BLaER1 (cell line): ENCODE data around the gene NDUFC2.
A peak's percentile ranks its signal among the peaks of the same experiment; 100 is the strongest.
"Not testable (repeated sequence)": the region's sequence is repeated elsewhere in the genome, so short reads cannot be mapped to it uniquely, and the experiment has no call there.

Experiments used
- H3K27ac ChIP-seq: shearing (Covaris generic); formaldehyde crosslinking; 2 replicates; pipeline ENCODE4 v1.8.1; 2022
- H3K27me3 ChIP-seq: shearing (Covaris generic); formaldehyde crosslinking; 2 replicates; pipeline ENCODE4 v1.8.1; 2022
- H3K36me3 ChIP-seq: shearing (Covaris generic); formaldehyde crosslinking; 2 replicates; pipeline ENCODE4 v1.8.1; 2022
- H3K4me1 ChIP-seq: shearing (Covaris generic); formaldehyde crosslinking; 2 replicates; pipeline ENCODE4 v1.8.1; 2022
- H3K4me2 ChIP-seq: shearing (Covaris generic); formaldehyde crosslinking; 2 replicates; pipeline ENCODE4 v1.8.1; 2022
- H3K4me3 ChIP-seq: shearing (Covaris generic); formaldehyde crosslinking; 2 replicates; pipeline ENCODE4 v1.8.1; 2022
- H3K9ac ChIP-seq: shearing (Covaris generic); formaldehyde crosslinking; 2 replicates; pipeline ENCODE4 v1.8.1; 2022
- H3K9me3 ChIP-seq: shearing (Covaris generic); formaldehyde crosslinking; 2 replicates; pipeline ENCODE4 v1.8.1; 2022
- H4K20me1 ChIP-seq: shearing (Covaris generic); formaldehyde crosslinking; 2 replicates; pipeline ENCODE4 v1.8.1; 2022
- Cebpa-rat ChIP-seq: shearing (Covaris generic); IDR thresholded peaks from 2 replicates; pipeline ENCODE4 v1.8.1; 2022

Gene NDUFC2

DNA sequence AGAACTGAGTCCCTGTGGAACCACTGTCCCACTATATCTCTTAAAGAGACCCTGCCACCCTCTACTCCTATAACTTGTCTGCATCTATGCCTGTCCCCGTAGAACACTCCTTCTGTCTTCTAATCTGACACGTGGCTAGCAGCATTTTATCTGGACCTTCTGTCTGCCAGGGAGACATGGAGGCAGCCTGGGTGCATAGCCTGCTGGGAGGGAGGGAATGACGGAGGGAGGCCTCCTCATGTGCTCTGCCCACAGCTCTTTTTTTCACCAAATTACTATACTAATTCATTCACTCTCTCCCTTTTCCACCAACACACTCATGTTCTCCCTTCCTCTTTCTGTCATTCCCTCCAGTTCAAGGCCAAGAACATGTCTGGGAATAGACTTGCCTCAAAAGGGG lies 23.6 kb downstream of the NDUFC2 start:
- no peak overlapping the region for H3K4me2 ChIP-seq
- H3K27me3 ChIP-seq: no peaks in the 10 kb centered on the region
- no peak for TF ChIP-seq Cebpa-rat
- no peaks in the 10 kb centered on the region for H3K9me3 ChIP-seq
- H4K20me1 ChIP-seq: no peaks in the 10 kb centered on the region
- H3K27ac ChIP-seq: no peak overlapping the region
- H3K4me3 ChIP-seq: no peak overlapping the region
- no peaks in the 10 kb centered on the region for H3K4me1 ChIP-seq
- H3K9ac ChIP-seq: no peak overlapping the region
- H3K36me3 ChIP-seq: no peaks in the 10 kb centered on the region

DNA sequence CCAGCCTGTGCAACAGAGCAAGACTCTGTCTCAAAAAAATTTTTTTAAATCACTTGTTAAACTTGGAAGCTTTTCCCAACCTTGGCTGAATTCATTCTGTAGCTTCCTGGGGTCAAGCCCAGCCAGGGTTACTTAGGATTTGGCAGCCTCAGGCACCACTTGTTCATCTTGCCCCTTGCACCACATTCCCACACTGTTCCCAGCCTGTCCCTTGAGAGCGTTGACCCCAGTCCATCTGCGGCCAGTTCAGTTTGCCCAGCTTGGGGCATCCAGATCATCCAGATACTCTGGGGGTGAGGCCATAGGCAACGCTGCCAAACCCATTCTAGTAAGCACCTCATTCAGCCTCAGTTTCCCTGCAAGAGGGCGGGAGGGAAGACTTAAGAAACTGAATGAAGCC lies 24.7 kb downstream of the NDUFC2 start:
- no peak for TF ChIP-seq Cebpa-rat
- Histone ChIP-seq H3K4me2 (no peak overlapping the region), H3K9me3 (no peaks in the 10 kb centered on the region), H3K27ac (no peak overlapping the region), H4K20me1 (no peaks in the 10 kb centered on the region), H3K4me3 (no peak overlapping the region), H3K4me1 (no peaks in the 10 kb centered on the region), H3K36me3 (no peaks in the 10 kb centered on the region), H3K27me3 (no peaks in the 10 kb centered on the region), H3K9ac (no peak overlapping the region)

DNA sequence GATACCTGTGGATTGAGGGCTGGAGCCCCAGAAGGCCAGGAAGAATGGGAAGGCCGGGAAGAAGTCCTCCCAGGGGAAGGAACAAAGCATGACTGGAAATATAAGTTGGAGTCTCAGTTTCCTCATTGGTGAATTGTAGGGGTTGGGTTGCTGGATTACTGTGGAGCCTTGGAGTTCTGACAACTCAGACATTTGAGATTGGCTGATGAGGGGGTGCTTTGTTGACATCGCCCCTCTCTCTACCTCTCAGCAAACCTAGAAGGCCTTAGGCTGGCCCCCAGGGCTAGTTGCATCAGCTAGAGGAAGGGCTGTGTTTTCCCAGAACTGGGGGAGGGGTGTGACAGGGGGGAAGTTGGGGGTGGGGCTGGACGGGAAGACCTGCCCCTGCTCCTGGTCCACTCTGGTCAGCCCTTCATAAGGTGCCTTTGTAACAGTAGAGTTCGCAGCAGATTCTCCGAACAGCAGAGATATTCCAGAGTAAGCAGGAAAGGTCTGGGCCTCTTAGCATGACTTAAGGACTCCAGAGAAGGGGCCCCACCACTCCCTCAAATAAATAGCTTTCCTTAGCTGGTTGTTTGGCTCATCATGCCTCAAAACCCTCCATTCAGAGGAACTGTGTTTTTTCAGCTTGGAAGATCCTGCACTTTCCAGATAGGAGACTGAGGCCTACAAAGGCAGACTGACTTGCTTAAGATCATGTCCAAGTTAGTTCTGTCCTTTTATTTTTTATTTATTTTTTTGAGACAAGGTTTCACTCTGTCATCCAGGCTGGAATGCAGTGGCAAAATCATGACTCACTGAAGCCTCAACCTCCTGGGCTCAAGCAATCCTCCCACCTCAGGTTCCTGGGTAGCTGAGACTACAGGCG lies 28.5 kb downstream of the NDUFC2 start:
- Histone ChIP-seq H3K4me2 (no peak overlapping the region), H3K4me1 (peaks cover 3% of the 10 kb centered on the region), H3K9ac (no peak overlapping the region), H3K27ac (no peak overlapping the region), H3K9me3 (no peaks in the 10 kb centered on the region), H4K20me1 (no peaks in the 10 kb centered on the region), H3K36me3 (no peaks in the 10 kb centered on the region), H3K4me3 (no peak overlapping the region), H3K27me3 (no peaks in the 10 kb centered on the region)
- no peak for TF ChIP-seq Cebpa-rat

DNA sequence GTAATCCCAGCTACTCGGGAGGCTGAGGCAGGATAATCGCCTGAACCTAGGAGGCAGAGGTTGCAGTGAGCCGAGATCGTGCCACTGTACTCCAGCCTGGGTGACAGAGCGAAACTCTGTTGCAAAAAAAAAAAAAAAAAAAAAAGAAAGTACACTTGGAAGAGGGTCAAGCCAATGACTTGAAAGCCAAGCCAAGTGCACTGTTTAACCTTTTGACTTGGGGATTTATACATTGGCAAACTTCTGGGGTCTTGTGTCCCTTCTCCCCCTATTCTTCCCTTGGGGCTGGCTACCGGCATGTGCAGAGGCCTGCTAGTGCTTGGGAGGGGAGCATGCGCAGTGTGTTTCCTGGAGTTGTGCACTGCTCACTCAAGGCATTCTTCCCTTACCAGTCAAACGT lies 30.3 kb downstream of the NDUFC2 start:
- TF ChIP-seq Cebpa-rat: no peak
- H3K9me3 ChIP-seq: 0 out of 2 replicates have a peak, but pooled peaks cover 4% of the 10 kb centered on the region
- H3K4me3 ChIP-seq: no peak overlapping the region
- H3K27ac ChIP-seq: no peak overlapping the region
- H3K36me3 ChIP-seq: no peaks in the 10 kb centered on the region
- H4K20me1 ChIP-seq: no peaks in the 10 kb centered on the region
- H3K4me2 ChIP-seq: no peak overlapping the region
- peaks cover 9% of the 10 kb centered on the region for H3K4me1 ChIP-seq
- no peak overlapping the region for H3K9ac ChIP-seq
- H3K27me3 ChIP-seq: no peaks in the 10 kb centered on the region

DNA sequence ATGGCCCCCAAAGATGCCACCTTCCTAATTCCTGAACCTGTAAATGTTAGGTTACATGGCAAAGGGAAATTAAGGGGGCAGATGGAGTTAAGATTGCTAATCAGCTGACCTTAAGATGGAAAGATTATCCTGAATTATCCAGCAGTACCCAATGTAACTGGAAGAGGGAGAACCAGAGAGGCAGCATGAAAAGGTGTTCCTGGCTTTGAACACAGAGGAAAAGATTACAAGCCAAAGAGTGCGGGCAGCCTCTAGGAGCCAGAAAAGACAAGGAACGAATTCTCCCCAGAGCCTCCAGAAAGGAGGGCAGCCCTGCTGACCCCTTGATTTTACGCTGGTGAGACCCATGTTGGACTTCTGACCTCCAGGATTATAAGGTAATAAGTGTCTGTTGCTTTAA lies 31.1 kb downstream of the NDUFC2 start:
- no peaks in the 10 kb centered on the region for H3K36me3 ChIP-seq
- no peak overlapping the region for H3K9ac ChIP-seq
- no peaks in the 10 kb centered on the region for H4K20me1 ChIP-seq
- 0 out of 2 replicates have a peak, but pooled peaks cover 4% of the 10 kb centered on the region for H3K9me3 ChIP-seq
- no peaks in the 10 kb centered on the region for H3K27me3 ChIP-seq
- no peak for TF ChIP-seq Cebpa-rat
- no peak overlapping the region for H3K4me2 ChIP-seq
- no peak overlapping the region for H3K27ac ChIP-seq
- no peak overlapping the region for H3K4me3 ChIP-seq
- peaks cover 9% of the 10 kb centered on the region for H3K4me1 ChIP-seq

DNA sequence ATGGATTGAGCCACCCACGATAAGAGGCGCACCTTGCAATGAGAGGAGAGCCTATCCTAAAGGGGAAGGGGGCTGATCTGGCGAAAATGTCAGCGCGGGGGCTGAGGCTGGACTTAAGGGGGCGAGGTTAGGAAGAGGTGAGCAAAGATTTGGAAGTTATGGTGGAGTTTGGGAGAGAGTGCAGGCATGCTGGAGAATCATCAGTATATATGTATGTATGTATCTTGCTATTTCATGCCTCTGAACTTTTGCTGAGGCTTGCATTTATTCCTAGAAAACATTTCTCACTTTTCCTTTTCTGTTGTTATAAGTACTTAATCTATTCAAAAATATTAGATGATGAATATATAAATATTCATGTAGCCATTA lies 33.2 kb downstream of the NDUFC2 start:
- H3K27me3 ChIP-seq: no peaks in the 10 kb centered on the region
- 0 out of 2 replicates have a peak, but pooled peaks cover 4% of the 10 kb centered on the region for H3K9me3 ChIP-seq
- no peak overlapping the region for H3K9ac ChIP-seq
- peak overlapping the region; percentile 51 for H3K4me2 ChIP-seq
- no peak overlapping the region for H3K27ac ChIP-seq
- H4K20me1 ChIP-seq: no peaks in the 10 kb centered on the region
- H3K36me3 ChIP-seq: no peaks in the 10 kb centered on the region
- H3K4me3 ChIP-seq: no peak overlapping the region
- H3K4me1 ChIP-seq: peaks cover 9% of the 10 kb centered on the region
- TF ChIP-seq Cebpa-rat: no peak

DNA sequence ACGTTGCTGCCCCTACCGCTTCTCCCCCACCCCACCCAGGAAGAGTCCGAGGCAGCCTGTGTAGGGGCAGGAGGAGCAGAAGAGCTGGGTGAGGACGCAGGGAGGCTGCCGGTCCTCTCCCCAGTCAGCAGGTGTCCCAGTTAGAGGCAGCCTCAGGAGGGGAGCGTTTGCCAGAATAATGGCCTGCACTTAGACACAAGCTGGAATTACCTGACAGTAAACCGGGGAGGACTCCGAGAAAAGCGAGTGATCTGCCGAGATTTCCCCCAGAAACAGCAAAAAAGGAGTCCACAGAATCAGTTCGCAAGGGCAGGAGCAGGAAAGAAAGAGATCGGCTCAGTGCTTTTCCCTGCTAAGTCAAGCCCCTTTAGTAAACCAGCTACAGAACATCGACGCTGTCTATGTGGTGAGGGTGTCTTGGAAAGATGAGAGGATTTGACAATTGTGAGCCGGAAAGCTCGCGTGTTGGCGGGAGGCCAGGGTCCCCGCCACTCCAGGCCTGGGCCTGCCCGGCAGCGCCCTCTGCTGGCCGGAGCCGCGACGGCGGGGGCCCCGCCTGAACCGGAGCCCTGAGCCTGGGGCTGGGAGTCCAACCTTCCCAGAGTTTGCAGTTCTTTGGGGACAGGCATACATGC lies 33.7 kb downstream of the NDUFC2 start:
- H3K4me2 ChIP-seq: peak overlapping the region; percentile 51
- no peak for TF ChIP-seq Cebpa-rat
- H3K27ac ChIP-seq: no peak overlapping the region
- H3K36me3 ChIP-seq: no peaks in the 10 kb centered on the region
- H3K27me3 ChIP-seq: no peaks in the 10 kb centered on the region
- H3K4me3 ChIP-seq: no peak overlapping the region
- H3K9ac ChIP-seq: no peak overlapping the region
- H3K9me3 ChIP-seq: 0 out of 2 replicates have a peak, but pooled peaks cover 4% of the 10 kb centered on the region
- peaks cover 9% of the 10 kb centered on the region for H3K4me1 ChIP-seq
- H4K20me1 ChIP-seq: no peaks in the 10 kb centered on the region

DNA sequence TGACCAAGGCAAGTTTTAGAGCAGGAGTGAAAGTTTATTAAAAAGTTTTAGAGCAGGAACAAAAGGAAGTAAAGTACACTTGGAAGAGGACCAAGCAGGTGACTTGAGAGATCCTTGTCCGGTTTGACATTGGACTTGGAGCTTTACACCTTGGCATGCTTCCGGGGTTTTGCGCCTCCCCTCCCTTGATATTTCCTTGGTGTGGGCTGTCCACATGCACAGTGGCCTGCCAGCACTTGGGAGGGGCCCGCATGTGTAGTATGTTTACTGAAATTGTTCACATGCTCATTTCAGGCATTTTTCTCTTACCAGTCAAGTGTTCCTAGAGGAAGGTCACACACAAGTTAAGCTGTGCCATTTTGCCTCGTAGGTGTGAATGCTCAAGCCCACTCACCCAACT lies 35.0 kb downstream of the NDUFC2 start:
- no peaks in the 10 kb centered on the region for H3K36me3 ChIP-seq
- no peaks in the 10 kb centered on the region for H4K20me1 ChIP-seq
- no peak overlapping the region for H3K4me3 ChIP-seq
- 0 out of 2 replicates have a peak, but pooled peaks cover 4% of the 10 kb centered on the region for H3K9me3 ChIP-seq
- peaks cover 20% of the 10 kb centered on the region for H3K4me1 ChIP-seq
- H3K4me2 ChIP-seq: no peak overlapping the region
- TF ChIP-seq Cebpa-rat: no peak
- no peaks in the 10 kb centered on the region for H3K27me3 ChIP-seq
- no peak overlapping the region for H3K27ac ChIP-seq
- H3K9ac ChIP-seq: no peak overlapping the region

DNA sequence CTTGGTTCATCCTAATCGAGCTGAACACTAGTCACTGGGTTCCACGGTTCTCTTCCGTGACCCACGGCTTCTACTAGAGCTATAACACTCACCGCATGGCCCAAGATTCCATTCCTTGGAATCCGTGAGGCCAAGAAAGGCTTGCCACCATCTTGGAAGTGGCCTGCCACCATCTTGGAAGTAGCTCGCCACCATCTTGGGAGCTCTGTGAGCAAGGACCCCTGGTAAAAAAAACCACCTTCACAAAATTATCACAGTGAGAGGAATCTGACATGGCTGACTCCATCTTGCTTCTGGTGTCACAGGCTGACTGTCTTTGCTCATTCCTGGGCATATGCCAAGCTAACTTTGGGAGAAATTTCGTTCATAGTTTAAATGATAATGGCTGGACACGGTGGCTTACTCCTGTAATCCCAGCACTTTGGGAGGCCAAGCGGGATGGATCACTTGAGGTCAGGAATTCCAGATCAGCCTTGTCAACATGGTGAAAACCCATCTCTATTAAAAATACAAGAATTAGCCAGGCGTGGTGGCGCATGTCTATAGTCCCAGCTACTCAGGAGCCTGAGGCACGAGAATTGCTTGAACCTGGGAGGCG lies 37.7 kb downstream of the NDUFC2 start:
- Histone ChIP-seq H3K9me3 (0 out of 2 replicates have a peak, but pooled peaks cover 4% of the 10 kb centered on the region), H3K27me3 (no peaks in the 10 kb centered on the region), H3K36me3 (no peaks in the 10 kb centered on the region), H3K4me2 (no peak overlapping the region), H4K20me1 (no peaks in the 10 kb centered on the region), H3K4me3 (no peak overlapping the region), H3K27ac (no peak overlapping the region), H3K4me1 (peaks cover 26% of the 10 kb centered on the region), H3K9ac (no peak overlapping the region)
- TF ChIP-seq Cebpa-rat: no peak

DNA sequence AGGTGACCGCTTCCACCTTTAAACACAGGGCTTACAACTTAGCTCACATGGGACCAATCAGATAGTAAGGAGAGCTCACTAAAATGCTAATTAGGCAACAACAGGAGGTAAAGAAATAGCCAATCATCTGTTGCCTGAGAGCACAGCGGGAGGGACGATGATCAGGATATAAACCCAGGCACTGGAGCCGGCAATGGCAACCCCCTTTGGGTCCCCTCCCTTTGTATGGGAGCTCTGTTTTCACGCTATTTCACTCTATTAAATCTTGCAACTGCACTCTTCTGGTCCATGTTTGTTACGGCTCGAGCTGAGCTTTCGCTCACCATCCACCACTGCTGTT lies 38.3 kb downstream of the NDUFC2 start:
- peaks cover 25% of the 10 kb centered on the region for H3K4me1 ChIP-seq
- not testable (repeated sequence) for H3K27me3 ChIP-seq, H3K4me2 ChIP-seq, H3K9ac ChIP-seq, H3K4me3 ChIP-seq, H3K27ac ChIP-seq, H4K20me1 ChIP-seq, H3K9me3 ChIP-seq, H3K36me3 ChIP-seq
